ENCODE data around the gene MIEF2.
A peak's percentile ranks its signal among the peaks of the same experiment; 100 is the strongest.

MIEF2 gene

DNA sequence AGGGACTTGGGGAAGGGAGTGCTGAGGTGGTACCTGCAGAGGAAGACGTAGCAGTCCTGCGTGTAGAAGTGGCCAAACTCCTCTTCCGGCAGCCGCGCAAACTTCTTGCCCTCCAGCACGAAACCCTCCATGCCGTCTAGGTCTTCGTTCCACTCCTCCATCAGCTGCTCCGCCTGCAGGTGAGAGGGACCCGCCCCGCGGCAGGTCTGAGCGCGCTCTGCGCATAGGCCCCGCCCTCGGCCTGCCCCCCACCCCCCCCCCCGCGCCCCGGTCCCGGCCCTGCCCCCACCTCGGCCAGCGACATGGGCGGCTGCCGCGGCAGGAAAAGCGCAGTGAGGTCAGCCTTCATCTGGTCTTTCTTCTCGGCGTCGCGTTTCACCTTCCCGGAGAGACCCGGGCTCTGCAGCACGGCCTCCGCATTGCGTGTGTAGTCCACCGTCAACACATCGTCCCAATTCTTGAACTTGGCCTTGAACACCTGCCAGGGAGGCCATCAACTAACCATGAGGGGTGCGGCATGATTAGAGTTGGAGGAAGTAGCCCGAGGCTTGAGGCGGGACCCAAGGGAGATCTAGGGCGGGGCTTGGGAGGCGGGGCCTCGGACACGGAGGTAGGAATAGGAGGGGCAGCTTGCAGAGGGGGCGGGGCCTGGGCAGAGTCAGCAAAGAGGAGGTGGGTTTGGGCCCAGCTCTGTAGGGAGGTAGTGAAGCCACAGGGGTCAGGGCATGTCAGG lies 13.4 kb upstream of the MIEF2 start:
- peak; percentile 81 for DNase-seq
- TF ChIP-seq, protein P1, sequence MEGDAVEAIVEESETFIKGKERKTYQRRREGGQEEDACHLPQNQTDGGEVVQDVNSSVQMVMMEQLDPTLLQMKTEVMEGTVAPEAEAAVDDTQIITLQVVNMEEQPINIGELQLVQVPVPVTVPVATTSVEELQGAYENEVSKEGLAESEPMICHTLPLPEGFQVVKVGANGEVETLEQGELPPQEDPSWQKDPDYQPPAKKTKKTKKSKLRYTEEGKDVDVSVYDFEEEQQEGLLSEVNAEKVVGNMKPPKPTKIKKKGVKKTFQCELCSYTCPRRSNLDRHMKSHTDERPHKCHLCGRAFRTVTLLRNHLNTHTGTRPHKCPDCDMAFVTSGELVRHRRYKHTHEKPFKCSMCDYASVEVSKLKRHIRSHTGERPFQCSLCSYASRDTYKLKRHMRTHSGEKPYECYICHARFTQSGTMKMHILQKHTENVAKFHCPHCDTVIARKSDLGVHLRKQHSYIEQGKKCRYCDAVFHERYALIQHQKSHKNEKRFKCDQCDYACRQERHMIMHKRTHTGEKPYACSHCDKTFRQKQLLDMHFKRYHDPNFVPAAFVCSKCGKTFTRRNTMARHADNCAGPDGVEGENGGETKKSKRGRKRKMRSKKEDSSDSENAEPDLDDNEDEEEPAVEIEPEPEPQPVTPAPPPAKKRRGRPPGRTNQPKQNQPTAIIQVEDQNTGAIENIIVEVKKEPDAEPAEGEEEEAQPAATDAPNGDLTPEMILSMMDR (IDR thresholded peaks at IDR 0.05), result no peak
- Mint-ChIP-seq H3K27ac (peak overlapping the region; percentile 78), H3K4me3 (peak overlapping the region; percentile 83), H3K27me3 (ENCODE audit: low read depth, poor library complexity) (peaks cover 4% of the 10 kb centered on the region), H3K4me1 (peaks cover 16% of the 10 kb centered on the region), H3K9me3 (no peaks in the 10 kb centered on the region), H3K36me3 (ENCODE audit: low read depth) (peaks cover 23% of the 10 kb centered on the region)

DNA sequence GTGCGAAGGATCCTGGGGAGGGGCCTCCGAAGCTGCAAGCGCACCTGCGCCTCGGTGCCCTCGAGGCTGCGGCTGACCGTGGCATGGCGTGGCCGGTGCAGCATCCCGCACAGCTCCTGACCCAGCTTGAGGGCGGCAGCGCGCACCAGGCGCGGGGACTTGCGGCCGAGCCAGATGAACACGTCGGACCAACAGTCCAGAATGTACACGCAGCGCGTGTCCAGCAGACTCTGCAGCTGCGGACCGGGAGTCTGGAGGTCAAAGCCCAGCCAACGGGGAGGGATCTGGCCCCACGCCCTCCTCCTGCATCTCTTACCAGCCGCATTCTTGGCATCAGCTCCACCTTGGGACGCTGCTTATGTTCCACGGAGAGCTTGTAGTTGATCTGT lies 12.9 kb upstream of the MIEF2 start:
- Mint-ChIP-seq H3K27me3 (ENCODE audit: low read depth, poor library complexity) (peaks cover 4% of the 10 kb centered on the region), H3K27ac (no peak overlapping the region), H3K36me3 (ENCODE audit: low read depth) (peaks cover 23% of the 10 kb centered on the region), H3K4me3 (no peak overlapping the region), H3K4me1 (peaks cover 16% of the 10 kb centered on the region), H3K9me3 (no peaks in the 10 kb centered on the region)
- DNase-seq, result no peak
- TF ChIP-seq, protein P1 (IDR thresholded peaks at IDR 0.05), result no peak

DNA sequence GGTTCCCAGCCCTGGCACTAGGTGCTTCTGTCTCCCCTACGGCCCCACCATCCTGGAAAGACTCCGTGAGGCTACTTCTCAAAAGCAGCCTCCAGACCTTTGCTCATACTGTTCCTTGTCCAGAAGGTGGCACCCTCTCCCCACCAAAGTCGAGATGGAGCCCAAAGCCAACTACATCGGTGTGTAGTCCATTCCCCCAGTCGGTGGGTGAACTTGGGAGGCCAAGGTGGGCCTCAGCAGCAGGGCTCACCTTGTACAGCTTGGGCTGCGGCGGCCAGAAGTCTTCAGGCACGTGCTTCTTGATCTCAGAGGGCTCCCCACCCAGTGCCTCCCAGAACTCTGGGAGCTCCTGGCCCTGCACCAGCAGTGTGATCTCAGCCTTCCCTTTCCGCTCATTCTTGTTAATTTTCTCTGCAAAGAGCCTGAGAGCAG lies 12.1 kb upstream of the MIEF2 start:
- Mint-ChIP-seq H3K27ac (peak overlapping the region; percentile 83), H3K4me3 (peak overlapping the region; percentile 71), H3K4me1 (peaks cover 16% of the 10 kb centered on the region), H3K36me3 (ENCODE audit: low read depth) (peaks cover 23% of the 10 kb centered on the region), H3K27me3 (ENCODE audit: low read depth, poor library complexity) (peaks cover 4% of the 10 kb centered on the region), H3K9me3 (no peaks in the 10 kb centered on the region)
- TF ChIP-seq, protein P1 (IDR thresholded peaks at IDR 0.05), result peak; percentile 75
- peak; percentile 73 for DNase-seq

DNA sequence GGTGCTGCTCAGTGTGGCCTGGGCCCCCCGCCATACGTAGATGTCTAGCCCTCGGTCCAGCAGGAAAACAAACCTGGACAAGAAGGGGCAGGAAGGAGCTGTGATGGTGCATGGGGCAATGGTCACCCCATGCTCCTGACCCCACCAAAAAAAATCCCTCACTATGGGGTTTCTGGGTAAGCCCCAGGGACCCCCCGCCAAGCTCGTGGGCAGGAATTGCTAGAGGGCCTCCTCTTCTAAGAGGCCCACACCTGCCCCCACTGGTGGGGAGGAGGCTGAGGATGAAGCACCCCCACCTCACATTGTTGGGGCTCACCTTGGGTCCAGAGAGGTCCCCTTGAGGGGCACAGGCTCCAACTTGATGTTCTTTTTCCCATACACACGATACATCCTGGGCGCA lies 11.7 kb upstream of the MIEF2 start:
- H3K9me3 Mint-ChIP-seq, result no peaks in the 10 kb centered on the region
- peaks cover 19% of the 10 kb centered on the region for H3K36me3 Mint-ChIP-seq (ENCODE audit: low read depth)
- peaks cover 16% of the 10 kb centered on the region for H3K4me1 Mint-ChIP-seq
- TF ChIP-seq, protein P1 (IDR thresholded peaks at IDR 0.05), result no peak
- H3K27me3 Mint-ChIP-seq (ENCODE audit: low read depth, poor library complexity), result peaks cover 4% of the 10 kb centered on the region
- H3K27ac Mint-ChIP-seq, result no peak overlapping the region
- no peak overlapping the region for H3K4me3 Mint-ChIP-seq
- no peak for DNase-seq

DNA sequence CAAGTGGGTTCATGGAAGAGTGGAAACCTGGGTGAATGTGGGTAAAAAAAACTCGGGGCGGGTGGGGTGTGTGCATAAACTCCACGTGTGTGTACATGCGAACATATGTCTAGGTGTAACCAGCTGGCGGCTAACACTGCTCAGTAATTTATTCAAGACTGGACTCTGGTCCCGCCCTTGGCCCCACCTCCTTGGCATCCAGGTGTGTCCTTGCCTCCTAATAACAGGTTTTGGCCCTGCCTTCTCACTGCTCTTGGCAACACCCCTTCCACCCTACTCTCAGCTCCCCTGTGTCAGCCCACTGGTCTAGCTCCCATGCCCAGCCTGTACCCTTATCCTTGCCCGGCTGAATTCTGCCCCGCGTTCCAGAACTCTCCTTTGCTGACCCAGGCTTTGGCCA lies 10.2 kb upstream of the MIEF2 start:
- Mint-ChIP-seq H3K4me3 (no peak overlapping the region), H3K4me1 (peaks cover 16% of the 10 kb centered on the region), H3K9me3 (no peaks in the 10 kb centered on the region), H3K27ac (no peak overlapping the region), H3K27me3 (ENCODE audit: low read depth, poor library complexity) (peaks cover 7% of the 10 kb centered on the region), H3K36me3 (ENCODE audit: low read depth) (peaks cover 16% of the 10 kb centered on the region)
- no peak for DNase-seq
- TF ChIP-seq, protein P1 (IDR thresholded peaks at IDR 0.05), result no peak

DNA sequence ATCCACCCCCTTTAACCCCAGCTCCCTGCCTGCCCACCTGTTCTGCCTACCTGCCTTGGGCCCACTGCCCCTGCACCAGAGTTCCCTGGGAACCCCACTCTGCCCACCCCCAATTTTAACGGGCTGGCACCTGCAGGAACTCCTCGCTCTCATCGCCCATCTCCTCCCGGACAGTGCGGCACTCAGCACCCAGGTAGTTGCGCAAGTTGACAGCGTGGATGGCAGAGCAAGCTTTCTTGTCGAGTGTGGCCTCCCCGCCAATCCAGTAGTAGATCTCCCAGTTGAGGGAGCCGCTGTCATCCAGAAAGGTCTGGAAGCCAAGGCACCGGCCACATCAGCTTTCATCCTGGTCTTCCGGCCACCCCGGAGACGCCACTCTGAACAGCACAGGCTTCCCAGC lies 9.8 kb upstream of the MIEF2 start:
- peaks cover 16% of the 10 kb centered on the region for H3K36me3 Mint-ChIP-seq (ENCODE audit: low read depth)
- TF ChIP-seq, protein P1 (IDR thresholded peaks at IDR 0.05), result no peak
- peaks cover 7% of the 10 kb centered on the region for H3K27me3 Mint-ChIP-seq (ENCODE audit: low read depth, poor library complexity)
- peaks cover 16% of the 10 kb centered on the region for H3K4me1 Mint-ChIP-seq
- no peak overlapping the region for H3K27ac Mint-ChIP-seq
- DNase-seq, result no peak
- H3K4me3 Mint-ChIP-seq, result no peak overlapping the region
- H3K9me3 Mint-ChIP-seq, result no peaks in the 10 kb centered on the region
